ENCODE data around the gene ATXN3. TPM values are rescaled to one million over a fixed set of nuclear protein-coding genes. Genes with fewer than 3 reads are reported as not detected.

ATXN3 gene
- polyA plus RNA-seq, 4 donors = 21.6 to 28.6 (median 25.3) TPM

GRCh38 chr14:92012121-92012748 lies 94.1 kb downstream of the ATXN3 start:
- no peak for DNase-seq (ENCODE audit: low read depth in 4 of 4, low spot score in 3 of 4)

GRCh38 chr14:92010644-92011043 lies 95.7 kb downstream of the ATXN3 start:
- no peak for DNase-seq (ENCODE audit: low read depth in 4 of 4, low spot score in 3 of 4)

- DNase-seq (ENCODE audit: low read depth in 4 of 4, low spot score in 3 of 4) = no peak
Measured at GRCh38 chr14:92009604-92010003, 96.8 kb downstream of the ATXN3 start.

Other genes with a start within 250 kb of the ATXN3 start
- gene TC2N, start 239.0 kb downstream of the ATXN3 start, polyA plus RNA-seq (ENCODE audit: insufficient read length in 4 of 4) = 10 to 100 TPM; 12.0 to 19.8 (median 13.6) TPM
- gene FBLN5, start 158.9 kb downstream of the ATXN3 start, polyA plus RNA-seq (ENCODE audit: insufficient read length in 4 of 4) = 100 to 1,000 TPM; 161 to 185 (median 168) TPM
- 10 to 100 TPM; 31.1 to 40.3 (median 39.2) TPM for gene TRIP11, start 66.5 kb downstream of the ATXN3 start, polyA plus RNA-seq (ENCODE audit: insufficient read length in 4 of 4)
- 100 to 1,000 TPM; 168 to 194 (median 175) TPM for gene NDUFB1, start 15.1 kb upstream of the ATXN3 start, polyA plus RNA-seq (ENCODE audit: insufficient read length in 4 of 4)
- 10 to 100 TPM; 54.1 to 68.4 (median 66.0) TPM for gene CPSF2, start 15.4 kb upstream of the ATXN3 start, polyA plus RNA-seq (ENCODE audit: insufficient read length in 4 of 4)
- under 1 TPM; 0.14 to 0.37 (median 0.15) TPM for gene SLC24A4, start 216.6 kb upstream of the ATXN3 start, polyA plus RNA-seq (ENCODE audit: insufficient read length in 4 of 4)

Data from right renal pelvis (tissue), 4 donors.